Activated naive CD8-positive, alpha-beta T cell treated with anti-CD3 and anti-CD28 coated beads, Interleukin-2, amount 50 U/mL, for 24 hours (primary cell): ENCODE data around the gene SLC12A3.
A peak's percentile ranks its signal among the peaks of the same experiment; 100 is the strongest.
"Not testable (repeated sequence)": the region's sequence is repeated elsewhere in the genome, so short reads cannot be mapped to it uniquely, and the experiment has no call there.

Source experiments
- ATAC-seq: fragments of 150-1000 bp; cut with Tn5 transposase; one replicate; pipeline ENCODE4 v1.10.0; 2021
- DNase-seq: peaks from one replicate; pipeline ENCODE4 v3.0.0; 2021
- H3K27ac Mint-ChIP-seq: one replicate; pipeline ENCODE4 v1.8.0; 2021; ENCODE audit warnings: mild to moderate bottlenecking, mixed read lengths
- H3K27me3 Mint-ChIP-seq: one replicate; pipeline ENCODE4 v1.8.0; 2021; ENCODE audit warnings: mixed read lengths
- H3K36me3 Mint-ChIP-seq: one replicate; pipeline ENCODE4 v1.8.0; 2021; ENCODE audit warnings: low read depth, mixed read lengths
- H3K4me1 Mint-ChIP-seq: one replicate; pipeline ENCODE4 v1.8.0; 2021; ENCODE audit warnings: mixed read lengths
- H3K4me3 Mint-ChIP-seq: one replicate; pipeline ENCODE4 v1.8.0; 2021; ENCODE audit warnings: mild to moderate bottlenecking, moderate library complexity, mixed read lengths
- H3K9me3 Mint-ChIP-seq: one replicate; pipeline ENCODE4 v1.8.0; 2021; ENCODE audit warnings: mixed read lengths

The SLC12A3 gene

DNA sequence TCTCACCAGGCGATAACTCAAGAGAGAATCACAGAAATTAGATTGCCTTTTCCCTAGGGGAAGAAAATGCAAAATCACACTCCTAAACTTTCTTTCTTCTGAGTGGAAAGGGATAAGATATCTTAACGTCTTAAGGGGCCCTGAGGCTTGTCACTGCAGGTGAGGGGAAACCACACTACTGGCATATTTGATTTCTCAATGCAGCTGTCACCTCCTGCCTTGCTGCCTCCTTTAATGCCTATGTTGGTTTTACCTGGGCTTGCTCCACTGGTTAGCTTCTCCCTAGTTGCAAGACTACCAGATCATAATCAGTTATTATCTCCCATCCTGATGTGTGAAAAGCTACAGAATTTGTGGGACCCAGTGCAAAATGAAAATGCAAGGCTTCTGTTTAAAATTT is 62.5 kb downstream of the SLC12A3 start:
- no peak overlapping the region for H3K4me3 Mint-ChIP-seq
- H3K36me3 Mint-ChIP-seq: peaks cover 1% of the 10 kb centered on the region
- no peak for ATAC-seq
- H3K27me3 Mint-ChIP-seq: no peaks in the 10 kb centered on the region
- no peak for DNase-seq
- no peak overlapping the region for H3K27ac Mint-ChIP-seq
- no peaks in the 10 kb centered on the region for H3K9me3 Mint-ChIP-seq
- peaks cover 28% of the 10 kb centered on the region for H3K4me1 Mint-ChIP-seq

DNA sequence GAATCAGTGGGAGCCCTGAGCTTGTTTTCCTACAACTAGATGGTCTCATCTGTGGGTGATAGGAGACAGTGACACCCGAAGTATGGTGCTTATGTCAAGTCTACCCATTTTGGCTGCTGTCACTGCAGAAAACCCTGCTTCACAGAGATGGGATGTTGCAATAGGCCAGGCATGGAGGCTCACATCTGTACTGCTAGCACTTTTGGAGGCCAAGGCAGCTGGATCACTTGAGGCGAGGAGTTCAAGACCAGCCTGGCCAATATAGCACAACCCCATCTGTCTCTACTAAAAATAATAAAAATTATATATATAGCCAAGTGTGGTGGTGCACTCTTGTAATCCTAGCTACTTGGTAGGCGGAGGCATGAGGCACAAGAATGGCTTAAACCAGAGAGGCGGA is 64.6 kb downstream of the SLC12A3 start:
- H3K4me1 Mint-ChIP-seq: peaks cover 29% of the 10 kb centered on the region
- DNase-seq (no peak), ATAC-seq (no peak)
- no peaks in the 10 kb centered on the region for H3K9me3 Mint-ChIP-seq
- no peak overlapping the region for H3K27ac Mint-ChIP-seq
- H3K36me3 Mint-ChIP-seq: peaks cover 22% of the 10 kb centered on the region
- H3K4me3 Mint-ChIP-seq: no peak overlapping the region
- no peaks in the 10 kb centered on the region for H3K27me3 Mint-ChIP-seq

DNA sequence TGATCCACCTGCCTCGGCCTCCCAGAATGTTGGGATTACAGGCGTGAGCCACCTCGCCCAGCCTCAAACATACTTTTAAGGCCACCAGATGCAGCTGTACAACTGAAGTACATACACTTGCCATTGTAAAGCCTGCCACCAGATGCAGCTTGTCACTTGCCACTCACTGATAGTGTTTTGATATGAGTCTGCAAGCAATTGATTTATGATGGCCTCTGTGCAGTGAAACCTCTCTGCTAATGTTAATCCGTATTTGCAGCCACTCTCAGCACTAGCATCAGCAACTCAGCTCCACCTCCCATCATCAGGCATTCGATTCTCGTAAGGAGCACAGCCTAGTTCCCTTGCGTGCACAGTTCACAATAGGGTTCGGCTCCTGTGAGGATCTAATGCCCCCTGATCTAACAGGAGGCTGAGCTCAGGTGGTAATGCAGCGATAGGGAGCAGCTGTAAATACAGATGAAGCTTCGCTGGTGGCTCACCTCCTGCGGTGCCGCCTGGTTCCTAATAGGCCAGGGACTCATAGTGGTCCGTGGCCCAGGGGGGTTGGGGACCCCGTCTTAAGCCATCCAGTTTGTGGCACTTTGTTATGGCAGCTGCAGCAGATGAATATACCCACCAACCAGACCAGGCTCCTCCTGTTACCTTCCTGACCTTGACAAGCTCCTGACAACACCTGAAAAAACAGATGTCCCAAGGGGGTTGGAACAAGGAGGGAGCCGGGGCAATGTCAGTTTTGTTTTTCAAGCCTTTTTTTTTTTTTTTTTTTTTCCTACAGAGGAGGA is 65.7 kb downstream of the SLC12A3 start:
- no peaks in the 10 kb centered on the region for H3K27me3 Mint-ChIP-seq
- no peak for ATAC-seq
- H3K4me1 Mint-ChIP-seq: peaks cover 36% of the 10 kb centered on the region
- DNase-seq: no peak
- H3K4me3 Mint-ChIP-seq: peak overlapping the region; percentile 92
- H3K27ac Mint-ChIP-seq: peak overlapping the region; percentile 95
- H3K36me3 Mint-ChIP-seq: peaks cover 32% of the 10 kb centered on the region
- no peaks in the 10 kb centered on the region for H3K9me3 Mint-ChIP-seq

GRCh38 chr16:56931271-56931891 is 66.4 kb downstream of the SLC12A3 start:
- Mint-ChIP-seq H3K27ac (peak overlapping the region; percentile 95), H3K9me3 (no peaks in the 10 kb centered on the region), H3K36me3 (peaks cover 39% of the 10 kb centered on the region), H3K4me1 (peaks cover 42% of the 10 kb centered on the region), H3K27me3 (no peaks in the 10 kb centered on the region), H3K4me3 (peak overlapping the region; percentile 92)
- ATAC-seq (peak; percentile 14), DNase-seq (no peak)

- H3K4me1 Mint-ChIP-seq: peaks cover 49% of the 10 kb centered on the region
- ATAC-seq (peak; percentile 96), DNase-seq (peak; percentile 99)
- H3K36me3 Mint-ChIP-seq: peaks cover 46% of the 10 kb centered on the region
- peak within 1 kb of the TSS; percentile 92 for H3K4me3 Mint-ChIP-seq
- H3K9me3 Mint-ChIP-seq: no peaks in the 10 kb centered on the region
- no peaks in the 10 kb centered on the region for H3K27me3 Mint-ChIP-seq
- H3K27ac Mint-ChIP-seq: peak within 1 kb of the TSS; percentile 95
Measured at GRCh38 chr16:56931892-56932720, 67.1 kb downstream of the SLC12A3 start, which contains the start of gene HERPUD1. TSS of gene HERPUD1 (plus strand) at chr16:56932142. CDS start at chr16:56932245, 103 bp downstream.

DNA sequence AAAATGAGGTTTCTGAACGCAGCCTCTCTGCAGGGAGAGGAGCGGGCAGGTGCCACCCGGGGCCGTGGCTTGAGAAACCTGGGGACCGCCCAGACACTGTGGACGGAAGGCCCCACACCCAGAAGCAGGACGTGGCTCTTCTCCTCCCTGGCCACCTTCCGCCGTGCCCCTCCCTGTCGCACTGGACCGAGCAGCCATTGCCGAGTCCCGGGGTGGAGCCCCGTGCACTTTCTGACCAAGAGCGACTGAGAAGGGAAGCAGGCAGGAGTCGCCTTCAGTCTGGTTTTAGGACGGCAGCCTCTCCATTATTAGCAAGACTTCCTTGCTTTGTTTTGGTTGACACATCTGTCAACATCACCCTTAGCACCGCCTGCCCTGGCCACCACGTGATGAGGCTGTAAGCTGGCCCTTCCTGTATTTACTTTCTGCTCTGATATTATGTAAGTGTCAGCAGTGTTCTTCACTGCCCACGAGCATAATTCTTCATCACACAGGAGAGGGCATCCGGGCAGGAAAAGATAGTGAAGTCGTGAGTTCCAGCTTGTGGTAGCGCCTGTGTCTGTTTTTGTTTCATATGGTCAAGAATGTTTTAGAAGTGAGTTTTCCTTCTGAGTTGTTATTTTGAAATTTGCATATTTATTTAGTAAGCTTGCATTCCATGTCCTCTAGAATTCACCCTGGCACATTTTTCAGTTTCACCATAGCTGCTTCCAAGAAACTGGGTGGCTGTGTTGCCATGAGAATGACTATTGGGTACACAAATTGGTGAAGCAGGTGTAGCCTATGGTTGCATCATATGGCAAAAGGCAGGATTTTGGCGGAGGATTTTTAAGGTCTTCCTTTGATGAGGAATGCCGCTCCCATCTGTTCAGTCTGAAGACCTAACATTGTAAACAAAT is 68.0 kb downstream of the SLC12A3 start:
- no peaks in the 10 kb centered on the region for H3K27me3 Mint-ChIP-seq
- no peaks in the 10 kb centered on the region for H3K9me3 Mint-ChIP-seq
- peak overlapping the region; percentile 92 for H3K4me3 Mint-ChIP-seq
- peaks cover 53% of the 10 kb centered on the region for H3K36me3 Mint-ChIP-seq
- H3K4me1 Mint-ChIP-seq: peaks cover 58% of the 10 kb centered on the region
- H3K27ac Mint-ChIP-seq: peak overlapping the region; percentile 95
- ATAC-seq: no peak
- DNase-seq: peak; percentile 50

DNA sequence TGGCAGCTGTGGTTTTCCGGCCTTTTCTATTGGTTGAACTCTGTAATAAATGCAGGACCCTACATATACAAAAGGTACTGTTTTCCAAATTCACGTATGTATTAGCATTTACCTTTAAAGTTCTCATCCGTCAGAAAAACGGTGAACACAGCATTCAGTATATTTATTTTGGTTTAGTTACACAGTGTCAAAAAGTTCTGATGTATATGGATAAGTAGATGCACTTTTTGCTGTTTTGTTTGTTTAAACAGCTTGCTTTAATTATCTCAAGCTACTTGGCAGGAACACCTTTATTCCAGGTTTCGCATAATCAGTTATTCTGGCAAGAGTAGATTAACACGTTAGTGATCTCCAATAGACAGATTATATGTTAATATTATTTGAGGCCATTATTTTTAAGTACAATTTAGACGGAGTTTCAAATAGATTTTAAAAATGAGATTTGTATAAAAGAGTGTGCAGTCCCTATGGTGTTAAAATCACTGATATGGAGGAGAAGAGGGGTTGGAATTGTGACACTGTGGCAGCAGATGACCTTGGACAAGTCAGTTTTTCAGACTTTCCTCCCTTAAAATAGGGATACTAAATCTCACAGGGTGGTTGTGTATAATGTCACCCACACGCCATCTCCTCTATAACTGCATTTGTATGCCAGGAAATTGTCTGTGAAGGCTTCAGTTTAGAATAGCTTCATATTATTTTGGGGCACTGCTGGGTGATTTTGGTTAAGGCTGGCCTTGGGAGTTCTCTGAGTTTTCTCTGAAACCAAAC is 69.0 kb downstream of the SLC12A3 start:
- DNase-seq (no peak), ATAC-seq (no peak)
- Mint-ChIP-seq H3K27me3 (no peaks in the 10 kb centered on the region), H3K9me3 (no peaks in the 10 kb centered on the region), H3K27ac (peak overlapping the region; percentile 95), H3K36me3 (peaks cover 63% of the 10 kb centered on the region), H3K4me3 (peak overlapping the region; percentile 92), H3K4me1 (peaks cover 66% of the 10 kb centered on the region)

- H3K4me1 Mint-ChIP-seq: peaks cover 71% of the 10 kb centered on the region
- peaks cover 70% of the 10 kb centered on the region for H3K36me3 Mint-ChIP-seq
- H3K27ac Mint-ChIP-seq: peak overlapping the region; percentile 95
- not testable (repeated sequence) for ATAC-seq, H3K9me3 Mint-ChIP-seq, DNase-seq, H3K27me3 Mint-ChIP-seq
- H3K4me3 Mint-ChIP-seq: peak overlapping the region; percentile 92
Measured at GRCh38 chr16:56934599-56935145, 69.7 kb downstream of the SLC12A3 start.

GRCh38 chr16:56935201-56935600 is 70.2 kb downstream of the SLC12A3 start:
- H3K9me3 Mint-ChIP-seq: no peaks in the 10 kb centered on the region
- peak overlapping the region; percentile 95 for H3K27ac Mint-ChIP-seq
- DNase-seq (no peak), ATAC-seq (no peak)
- H3K4me3 Mint-ChIP-seq: peak overlapping the region; percentile 92
- no peaks in the 10 kb centered on the region for H3K27me3 Mint-ChIP-seq
- H3K4me1 Mint-ChIP-seq: peaks cover 75% of the 10 kb centered on the region
- H3K36me3 Mint-ChIP-seq: peaks cover 75% of the 10 kb centered on the region

GRCh38 chr16:56936491-56936890 is 71.5 kb downstream of the SLC12A3 start:
- peaks cover 76% of the 10 kb centered on the region for H3K4me1 Mint-ChIP-seq
- H3K9me3 Mint-ChIP-seq: no peaks in the 10 kb centered on the region
- DNase-seq (no peak), ATAC-seq (no peak)
- H3K27ac Mint-ChIP-seq: peak overlapping the region; percentile 93
- H3K36me3 Mint-ChIP-seq: peaks cover 84% of the 10 kb centered on the region
- peak overlapping the region; percentile 56 for H3K4me3 Mint-ChIP-seq
- H3K27me3 Mint-ChIP-seq: no peaks in the 10 kb centered on the region

- no peak for DNase-seq
- Mint-ChIP-seq H3K9me3 (no peaks in the 10 kb centered on the region), H3K27ac (peak overlapping the region; percentile 93), H3K4me1 (peaks cover 77% of the 10 kb centered on the region), H3K4me3 (peak overlapping the region; percentile 56), H3K36me3 (peaks cover 88% of the 10 kb centered on the region), H3K27me3 (no peaks in the 10 kb centered on the region)
- no peak for ATAC-seq
Measured at GRCh38 chr16:56936950-56937349, 71.9 kb downstream of the SLC12A3 start.

- DNase-seq (peak; percentile 47), ATAC-seq (peak; percentile 94)
- Mint-ChIP-seq H3K4me3 (peak overlapping the region; percentile 70), H3K9me3 (no peaks in the 10 kb centered on the region), H3K36me3 (peaks cover 91% of the 10 kb centered on the region), H3K27me3 (no peaks in the 10 kb centered on the region), H3K4me1 (peaks cover 95% of the 10 kb centered on the region), H3K27ac (peak overlapping the region; percentile 93)
Measured at GRCh38 chr16:56938664-56939513, 73.9 kb downstream of the SLC12A3 start.
